ENCODE measurements around the gene GTF2H3.

GRCh38 chr12:123648401-123648800 is 14.8 kb downstream of the GTF2H3 start:
- TF ChIP-seq BACH1 (IDR thresholded peaks at IDR 0.05; ENCODE audit: borderline replicate concordance) = no peak
- no peak for TF ChIP-seq CTCF (IDR thresholded peaks at IDR 0.05 in 2 of 3, conservative IDR thresholded peaks at IDR 0.05 in 1 of 3; ENCODE audit: control insufficient read depth in 2 of 3, extremely low read depth in 1 of 3, insufficient read depth in 1 of 3, low read depth in 3 of 3, low read length in 3 of 3)
- TF ChIP-seq EP300 (IDR thresholded peaks at IDR 0.05; ENCODE audit: borderline replicate concordance in 1 of 2, control insufficient read depth in 1 of 2, low read depth in 2 of 2, low read length in 2 of 2) = no peak
- TF ChIP-seq BCL3 (IDR thresholded peaks at IDR 0.05; ENCODE audit: borderline replicate concordance, insufficient read depth, low read depth, low read length, poor library complexity, severe bottlenecking) = no peak
- TF ChIP-seq SREBF2 (IDR thresholded peaks at IDR 0.05; ENCODE audit: low read length) = no peak
- no peak for TF ChIP-seq POLR2A (IDR thresholded peaks at IDR 0.05; ENCODE audit: low read depth, low read length)
- TF ChIP-seq TAF1 (IDR thresholded peaks at IDR 0.05; ENCODE audit: borderline replicate concordance, low read depth, low read length) = no peak
- no peak for TF ChIP-seq RFX5 (IDR thresholded peaks at IDR 0.05; ENCODE audit: low read depth, low read length)
- TF ChIP-seq ZNF384 (IDR thresholded peaks at IDR 0.05; ENCODE audit: borderline replicate concordance, low read depth, low read length) = no peak
- no peak for TF ChIP-seq POLR2AphosphoS5 (IDR thresholded peaks at IDR 0.05; ENCODE audit: low read length)
